Measurements from ENCODE around the gene RDX. TPM values are rescaled to one million over a fixed set of nuclear protein-coding genes. Genes with fewer than 3 reads are reported as not detected.

Gene RDX
- total RNA-seq, 1 donor from 2014 or later, result 103 TPM

DNA sequence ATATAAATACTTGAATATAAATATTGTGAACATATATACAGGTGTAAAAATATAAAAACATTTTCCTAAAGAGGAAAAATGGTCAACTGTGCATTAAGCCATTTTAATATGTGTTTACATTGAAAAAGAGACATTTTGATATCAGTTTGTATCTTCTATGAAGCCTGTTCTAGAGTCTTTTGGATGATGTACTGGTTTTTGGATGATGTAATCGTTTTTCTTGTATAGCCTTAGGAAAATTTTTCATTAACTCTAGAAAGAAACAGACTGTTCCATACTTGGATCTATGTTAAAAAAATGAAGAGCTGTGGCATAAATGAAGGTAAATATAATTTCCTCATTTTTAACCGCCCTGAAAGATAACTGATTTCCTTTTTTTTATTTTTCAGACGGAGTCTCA is 39.6 kb upstream of the RDX start:
- TF ChIP-seq, protein P1, sequence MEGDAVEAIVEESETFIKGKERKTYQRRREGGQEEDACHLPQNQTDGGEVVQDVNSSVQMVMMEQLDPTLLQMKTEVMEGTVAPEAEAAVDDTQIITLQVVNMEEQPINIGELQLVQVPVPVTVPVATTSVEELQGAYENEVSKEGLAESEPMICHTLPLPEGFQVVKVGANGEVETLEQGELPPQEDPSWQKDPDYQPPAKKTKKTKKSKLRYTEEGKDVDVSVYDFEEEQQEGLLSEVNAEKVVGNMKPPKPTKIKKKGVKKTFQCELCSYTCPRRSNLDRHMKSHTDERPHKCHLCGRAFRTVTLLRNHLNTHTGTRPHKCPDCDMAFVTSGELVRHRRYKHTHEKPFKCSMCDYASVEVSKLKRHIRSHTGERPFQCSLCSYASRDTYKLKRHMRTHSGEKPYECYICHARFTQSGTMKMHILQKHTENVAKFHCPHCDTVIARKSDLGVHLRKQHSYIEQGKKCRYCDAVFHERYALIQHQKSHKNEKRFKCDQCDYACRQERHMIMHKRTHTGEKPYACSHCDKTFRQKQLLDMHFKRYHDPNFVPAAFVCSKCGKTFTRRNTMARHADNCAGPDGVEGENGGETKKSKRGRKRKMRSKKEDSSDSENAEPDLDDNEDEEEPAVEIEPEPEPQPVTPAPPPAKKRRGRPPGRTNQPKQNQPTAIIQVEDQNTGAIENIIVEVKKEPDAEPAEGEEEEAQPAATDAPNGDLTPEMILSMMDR (conservative IDR thresholded peaks at IDR 0.05; ENCODE audit: low read depth, low read length), result no peak
- no peak for DNase-seq (ENCODE audit: low read depth)
- H3K4me3 ChIP-seq (ENCODE audit: low read depth, low read length), result no peak overlapping the region

DNA sequence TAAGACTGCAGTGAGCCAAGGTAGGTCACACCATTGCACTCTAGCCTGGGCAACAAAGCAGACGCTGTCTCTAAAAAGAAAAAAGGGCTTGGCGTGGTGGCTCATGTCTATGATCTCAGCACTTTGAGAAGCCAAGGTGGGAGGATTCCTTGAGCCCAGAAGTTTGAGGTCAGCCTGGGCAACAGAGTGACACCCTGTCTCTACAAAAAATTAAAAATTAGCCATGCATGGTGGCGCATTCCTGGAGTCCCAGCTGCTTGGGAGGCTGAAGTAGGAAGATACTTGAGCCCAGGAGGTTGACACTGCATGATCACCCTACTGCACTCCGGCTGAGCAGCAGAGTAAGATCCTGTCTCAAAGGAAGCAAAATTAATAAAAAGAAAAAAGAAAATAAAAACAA is 38.9 kb upstream of the RDX start:
- H3K4me3 ChIP-seq (ENCODE audit: low read depth, low read length), result no peak overlapping the region
- DNase-seq (ENCODE audit: low read depth), result no peak
- TF ChIP-seq, protein P1 (conservative IDR thresholded peaks at IDR 0.05; ENCODE audit: low read depth, low read length), result no peak

DNA sequence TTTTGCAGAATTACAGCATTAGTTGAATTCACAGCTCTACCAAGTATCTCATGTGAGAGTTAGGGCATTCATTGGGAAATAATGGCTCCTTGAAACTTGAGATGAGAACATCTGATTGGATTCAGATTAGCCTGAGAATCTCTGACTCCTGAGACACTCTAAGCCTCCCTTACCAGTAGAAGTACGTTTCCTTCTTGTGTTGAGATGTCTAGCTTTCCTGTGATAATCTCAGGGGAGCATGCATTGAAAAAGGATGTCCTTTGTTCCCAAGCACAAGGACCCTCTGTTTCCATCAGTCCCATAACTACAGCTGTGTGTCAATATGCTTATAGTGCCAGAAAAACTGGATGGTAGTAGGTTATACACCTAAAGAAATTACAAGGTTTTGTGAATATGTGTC is 35.2 kb upstream of the RDX start:
- no peak for DNase-seq (ENCODE audit: low read depth)
- TF ChIP-seq, protein P1 (conservative IDR thresholded peaks at IDR 0.05; ENCODE audit: low read depth, low read length), result no peak
- H3K4me3 ChIP-seq (ENCODE audit: low read depth, low read length), result no peak overlapping the region

DNA sequence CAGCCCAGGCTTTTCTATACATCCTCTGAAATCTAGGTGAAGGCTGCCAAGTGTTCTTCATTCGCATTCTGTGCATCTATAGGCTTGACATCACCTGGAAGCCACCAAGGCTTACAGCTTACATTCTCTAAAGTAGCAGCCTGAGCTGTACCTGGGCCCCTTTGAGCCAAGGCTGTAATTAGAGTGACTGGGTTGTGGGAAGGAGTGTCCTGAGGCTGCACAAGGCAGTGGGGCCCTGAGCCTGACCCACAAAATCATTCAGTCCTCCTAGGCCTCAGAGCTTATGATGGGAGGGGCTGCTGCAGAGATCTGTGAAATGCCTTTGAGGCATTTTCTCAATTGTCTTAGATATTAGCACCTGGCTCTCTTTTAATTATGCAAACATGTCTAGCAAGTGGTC is 33.0 kb upstream of the RDX start:
- TF ChIP-seq, protein P1 (conservative IDR thresholded peaks at IDR 0.05; ENCODE audit: low read depth, low read length), result no peak
- no peak for DNase-seq (ENCODE audit: low read depth)
- no peak overlapping the region for H3K4me3 ChIP-seq (ENCODE audit: low read depth, low read length)

DNA sequence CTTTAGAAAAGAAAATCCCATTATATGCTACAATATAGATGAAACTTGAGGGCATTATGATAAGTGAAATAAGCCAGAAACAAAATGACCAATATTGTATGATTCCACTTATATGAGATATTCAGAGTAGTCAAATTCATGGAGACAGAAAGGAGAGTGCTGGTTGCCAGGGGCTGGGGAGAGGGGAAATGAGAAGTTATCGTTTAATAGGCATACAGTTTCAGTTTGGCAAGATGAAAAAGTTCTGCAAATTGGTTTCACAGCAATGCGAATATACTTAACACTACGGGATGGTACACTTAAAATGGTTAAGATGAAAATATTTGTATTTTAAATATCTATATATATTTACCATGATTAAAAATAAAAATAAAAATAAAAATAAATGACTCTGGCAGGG is 31.1 kb upstream of the RDX start:
- no peak for DNase-seq (ENCODE audit: low read depth)
- TF ChIP-seq, protein P1 (conservative IDR thresholded peaks at IDR 0.05; ENCODE audit: low read depth, low read length), result no peak
- H3K4me3 ChIP-seq (ENCODE audit: low read depth, low read length), result no peak overlapping the region

DNA sequence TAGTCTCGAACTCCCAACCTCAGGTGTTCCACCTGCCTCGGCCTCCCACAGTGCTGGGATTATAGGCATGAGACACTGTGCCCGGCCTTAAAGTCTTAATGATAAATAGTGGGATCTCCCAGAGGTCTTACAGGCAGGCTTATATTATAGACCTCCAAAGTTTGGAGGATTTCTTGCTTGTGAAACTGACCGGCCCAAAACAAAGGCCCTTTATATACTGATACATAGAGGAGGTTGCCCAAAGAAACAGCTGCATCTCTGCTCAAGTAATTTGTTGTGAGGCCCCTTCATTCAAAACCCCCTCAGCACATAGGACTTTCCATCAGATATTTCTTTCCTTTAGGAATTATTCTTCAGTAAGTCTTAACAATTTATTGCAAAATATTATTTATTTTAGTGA is 27.4 kb upstream of the RDX start:
- H3K4me3 ChIP-seq (ENCODE audit: low read depth, low read length), result no peak overlapping the region
- no peak for DNase-seq (ENCODE audit: low read depth)
- TF ChIP-seq, protein P1 (conservative IDR thresholded peaks at IDR 0.05; ENCODE audit: low read depth, low read length), result no peak

DNA sequence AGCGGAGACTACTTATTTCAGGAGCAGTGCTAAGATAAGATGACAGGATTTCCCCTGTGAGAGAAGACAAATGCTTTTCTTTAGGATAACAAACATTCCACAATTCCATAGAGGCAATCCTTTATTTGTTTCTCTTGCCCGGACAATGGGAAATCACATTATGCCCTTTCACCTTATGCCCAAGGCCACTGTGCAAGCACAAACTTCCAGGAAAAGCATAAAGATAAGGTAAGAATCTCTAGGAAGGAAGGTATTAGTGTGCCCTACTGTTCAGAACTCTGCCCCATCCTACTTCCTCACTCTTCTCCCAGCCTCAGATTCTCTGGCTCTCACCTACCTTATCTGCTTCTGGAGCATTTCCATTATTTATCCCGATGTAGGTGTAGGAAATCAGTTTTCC is 23.1 kb upstream of the RDX start:
- TF ChIP-seq, protein P1 (conservative IDR thresholded peaks at IDR 0.05; ENCODE audit: low read depth, low read length), result no peak

More for the DNA sequence above, 23.1 kb upstream of the RDX start:
- no peak for DNase-seq (ENCODE audit: low read depth)
- no peak overlapping the region for H3K4me3 ChIP-seq (ENCODE audit: low read depth, low read length)

Data from epithelial cell of proximal tubule (primary cell).